Stimulated activated CD4-positive, alpha-beta T cell treated with anti-CD3 and anti-CD28 coated beads, Interleukin-1b, Interleukin-23, amount 100 ng/mL, for 4 hours (primary cell): ENCODE results near the gene IMMT.
A peak's percentile ranks its signal among the peaks of the same experiment; 100 is the strongest.
"Not testable (repeated sequence)": the region's sequence is repeated elsewhere in the genome, so short reads cannot be mapped to it uniquely, and the experiment has no call there.

Experiments used
- DNase-seq, 2 donors: peaks; one replicate each; pipeline ENCODE4 v3.0.0-alpha.2; 2020; ENCODE audit warnings: low read depth in 2 of 2

IMMT gene

DNA sequence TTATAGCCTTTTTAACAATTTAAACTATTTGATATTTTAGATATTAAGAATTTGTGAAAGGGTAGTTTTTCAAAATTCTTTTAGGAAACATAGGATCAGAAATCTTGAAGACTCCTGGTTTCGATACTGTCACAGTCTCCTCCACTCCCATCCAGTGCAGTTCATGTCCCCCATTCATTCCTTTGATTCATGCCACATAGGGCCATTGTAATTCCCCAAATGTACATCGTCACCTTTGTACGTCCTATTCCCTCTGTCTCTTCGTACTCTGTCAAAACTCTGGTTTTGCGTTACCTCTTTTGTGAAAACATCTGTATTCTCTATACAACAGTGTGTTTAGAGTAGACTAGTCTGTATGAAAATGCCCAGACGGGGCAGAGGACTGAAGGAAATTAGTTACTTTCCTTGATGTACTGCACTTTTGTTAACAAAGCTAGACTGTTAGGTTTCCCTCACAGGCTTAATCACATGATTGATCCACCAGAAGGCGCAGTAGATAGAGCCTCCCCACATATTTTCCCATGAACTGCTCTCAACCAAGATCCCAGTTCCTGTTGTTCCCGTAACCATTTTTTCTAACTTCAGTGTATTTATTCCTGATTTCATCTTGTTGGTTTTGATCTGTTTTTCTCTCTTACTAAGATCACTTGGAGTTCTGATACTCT, 6.5 kb upstream of the IMMT start:
- DNase-seq: no peak

DNA sequence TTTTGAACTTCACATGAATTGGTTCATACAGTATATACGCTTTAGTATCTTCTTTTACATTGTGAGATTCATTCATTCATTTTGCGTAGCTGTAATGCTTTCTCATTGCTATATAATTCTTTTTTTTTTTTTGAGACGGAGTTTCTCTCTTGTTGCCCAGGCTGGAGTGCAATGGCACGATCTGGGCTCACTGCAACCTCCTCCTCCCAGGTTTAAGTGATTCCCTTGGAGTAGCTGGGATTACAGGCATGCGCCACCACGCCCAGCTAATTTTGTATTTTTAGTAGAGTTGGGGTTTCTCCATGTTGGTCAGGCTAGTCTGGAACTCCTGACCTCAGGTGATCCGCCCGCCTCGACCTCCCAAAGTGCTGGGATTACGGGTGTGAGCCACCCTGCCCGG, 5.3 kb upstream of the IMMT start:
- not testable (repeated sequence) for DNase-seq

DNA sequence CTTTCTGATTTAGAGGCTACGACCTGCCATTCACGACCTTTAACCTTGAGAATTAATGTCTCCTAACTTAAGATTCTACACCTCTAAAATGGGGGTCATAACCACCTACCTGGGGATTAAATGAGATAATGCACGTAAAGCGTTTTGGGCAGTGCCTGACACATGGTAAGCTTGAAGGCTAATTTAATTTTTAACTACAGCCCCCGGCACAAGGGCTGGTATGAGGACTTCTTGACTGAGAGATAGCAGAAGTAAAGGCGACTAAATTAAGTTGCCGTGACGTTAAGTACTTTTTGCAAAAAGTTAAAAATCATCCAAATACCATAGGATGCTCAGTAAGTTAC, 4.5 kb upstream of the IMMT start:
- no peak for DNase-seq

DNA sequence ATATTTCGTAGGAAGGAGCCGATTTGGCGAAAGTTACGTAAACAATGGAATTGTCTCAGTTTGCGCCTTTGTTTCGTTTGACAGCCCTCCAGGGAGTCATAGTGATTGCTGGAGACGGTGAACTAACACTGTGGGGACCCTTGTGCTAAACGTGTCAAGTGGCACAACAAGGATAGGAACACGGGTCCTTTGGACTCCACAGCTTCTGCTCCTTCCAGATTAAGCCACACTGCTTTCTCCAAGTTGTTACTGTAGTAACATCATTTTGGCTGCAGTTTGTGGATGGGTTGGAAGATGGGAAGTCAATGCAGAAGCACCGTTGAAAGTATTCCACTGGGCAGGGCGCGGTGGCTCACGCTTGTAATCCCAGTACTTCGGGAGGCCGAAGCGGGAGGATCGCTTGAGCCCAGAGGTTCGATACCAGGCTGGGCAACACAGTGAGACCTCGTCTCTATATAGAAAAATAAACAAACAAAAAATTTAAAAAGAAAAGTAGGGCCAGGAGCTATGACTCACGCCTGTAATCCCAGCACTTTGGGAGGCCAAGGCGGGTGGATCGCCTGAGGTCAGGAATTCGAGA, 636 bp upstream of the IMMT start:
- no peak for DNase-seq

DNA sequence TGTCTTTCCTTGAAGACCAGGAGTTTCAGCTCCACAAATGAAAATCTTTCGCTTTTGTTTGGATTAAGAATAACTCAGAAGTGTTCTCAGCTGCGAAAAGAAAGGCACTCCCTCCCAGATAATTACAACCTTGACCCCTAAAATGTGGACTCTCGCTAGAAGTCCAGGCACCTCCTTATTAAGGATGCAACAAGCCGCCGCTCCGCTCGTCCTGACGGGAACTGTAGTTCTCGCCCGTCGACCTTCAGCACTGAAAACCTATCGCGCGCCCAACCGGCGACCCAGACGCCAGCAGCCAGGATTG, 559 bp downstream of the IMMT start:
- DNase-seq: peak in 1 of 2 donors; percentile 83

DNA sequence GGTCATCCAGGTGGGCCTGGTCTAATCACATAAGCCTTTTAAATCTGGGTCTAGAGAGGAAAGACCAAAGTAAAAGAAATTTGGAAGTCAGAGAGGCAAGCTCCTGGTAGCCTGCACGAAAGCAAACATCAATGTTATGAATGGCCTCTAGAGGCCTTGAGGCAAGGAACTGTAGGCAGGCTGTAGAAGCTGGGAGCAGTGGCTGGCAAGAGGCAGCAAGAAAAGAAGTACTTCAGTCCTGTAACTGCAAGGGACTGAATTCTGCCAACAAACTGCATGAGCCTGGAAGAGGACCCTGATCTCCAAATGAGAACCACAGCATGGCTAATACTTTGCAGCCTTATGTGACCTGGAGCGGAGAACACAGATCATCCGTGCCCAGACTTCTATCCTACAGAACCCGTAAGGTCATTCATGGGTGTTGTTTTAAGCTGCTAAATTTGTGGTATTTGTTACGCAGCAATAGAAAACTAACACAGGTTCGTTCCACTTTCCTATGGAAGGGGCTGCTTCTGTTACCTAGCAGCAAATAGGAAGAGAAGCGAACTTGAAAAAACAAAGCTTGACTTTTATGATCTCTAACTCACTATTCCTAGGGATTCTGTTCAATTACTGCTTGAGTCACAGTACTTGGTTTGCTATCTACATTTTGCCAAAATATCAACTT, 1.2 kb downstream of the IMMT start:
- no peak for DNase-seq

DNA sequence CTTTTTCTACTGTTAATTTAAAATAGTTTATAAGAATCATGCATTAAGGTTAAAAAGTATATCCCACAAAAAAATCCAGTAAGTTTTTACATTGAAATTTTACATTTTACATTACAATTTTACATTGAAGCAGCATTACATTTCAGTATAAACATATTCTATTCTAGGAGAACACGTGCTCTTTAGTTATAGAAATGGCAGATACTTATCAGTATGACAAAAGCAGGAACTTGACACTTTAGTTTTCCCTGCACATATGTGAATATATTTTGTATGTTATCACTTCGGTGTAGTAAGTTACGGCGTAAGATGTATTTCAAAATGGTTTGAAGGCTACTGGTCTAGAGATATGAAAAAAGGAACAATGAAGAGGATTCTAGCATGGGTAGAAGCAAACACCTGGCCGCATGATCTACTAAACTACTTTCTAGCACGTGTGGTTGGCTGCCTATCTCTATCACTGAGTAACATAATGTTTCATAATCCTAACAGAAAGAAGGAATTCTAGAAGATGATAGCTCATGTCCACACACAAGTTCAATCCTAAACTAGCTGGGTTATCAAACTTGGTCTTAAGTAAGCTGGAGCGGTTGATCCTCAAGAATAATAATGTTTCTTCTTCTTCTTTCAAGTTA, 5.4 kb downstream of the IMMT start:
- no peak for DNase-seq

DNA sequence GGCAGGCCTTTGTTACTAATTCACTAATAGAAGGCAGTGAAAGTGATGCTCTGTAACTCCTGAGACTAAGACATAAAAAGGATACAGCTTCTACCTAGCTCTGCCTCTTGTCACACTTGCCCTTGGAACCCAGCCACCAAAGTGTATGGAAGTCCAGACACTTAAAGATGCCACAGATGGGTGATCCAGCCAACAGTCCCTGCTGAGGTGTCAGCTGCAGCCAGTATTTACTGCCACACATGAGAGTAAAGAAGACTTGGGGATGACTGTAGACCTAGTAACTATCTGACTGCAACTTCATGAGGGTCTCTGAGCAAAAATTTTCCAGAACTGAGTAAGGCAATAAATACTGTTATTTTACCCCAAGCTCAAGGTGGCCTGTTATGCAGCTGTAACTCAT, 8.8 kb downstream of the IMMT start:
- DNase-seq: no peak

DNA sequence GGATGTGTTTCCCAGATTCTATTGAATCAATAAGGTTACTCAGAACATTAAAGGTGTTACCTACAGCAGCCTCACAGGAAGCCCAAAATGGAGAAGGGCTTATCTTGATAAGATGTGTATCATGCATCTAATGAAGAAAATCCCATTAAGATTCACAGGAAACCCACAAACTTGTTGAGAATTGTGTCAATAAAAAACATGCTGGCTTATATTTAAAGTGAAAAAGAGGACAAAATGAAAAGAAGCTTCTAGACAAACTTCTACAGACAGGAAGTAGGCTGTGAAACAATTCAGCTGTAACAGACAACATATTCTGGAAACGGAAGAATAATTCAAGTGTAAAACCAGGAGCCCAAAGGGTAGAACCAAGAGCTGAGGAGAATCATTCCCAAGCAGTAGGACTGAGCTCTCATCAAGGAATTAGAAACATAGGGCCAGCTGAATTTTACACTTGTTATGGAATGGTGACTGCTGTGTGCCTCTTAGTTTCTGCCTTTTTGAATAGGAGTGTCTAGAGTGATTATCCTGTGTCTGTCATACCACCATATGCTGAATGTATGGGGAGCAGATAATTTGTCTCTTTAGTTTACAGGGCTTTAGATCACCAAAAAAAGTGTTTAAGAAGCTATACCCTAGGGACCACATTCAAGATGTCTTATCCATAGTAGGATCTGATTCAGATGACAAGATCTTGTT, 9.6 kb downstream of the IMMT start:
- DNase-seq: no peak

DNA sequence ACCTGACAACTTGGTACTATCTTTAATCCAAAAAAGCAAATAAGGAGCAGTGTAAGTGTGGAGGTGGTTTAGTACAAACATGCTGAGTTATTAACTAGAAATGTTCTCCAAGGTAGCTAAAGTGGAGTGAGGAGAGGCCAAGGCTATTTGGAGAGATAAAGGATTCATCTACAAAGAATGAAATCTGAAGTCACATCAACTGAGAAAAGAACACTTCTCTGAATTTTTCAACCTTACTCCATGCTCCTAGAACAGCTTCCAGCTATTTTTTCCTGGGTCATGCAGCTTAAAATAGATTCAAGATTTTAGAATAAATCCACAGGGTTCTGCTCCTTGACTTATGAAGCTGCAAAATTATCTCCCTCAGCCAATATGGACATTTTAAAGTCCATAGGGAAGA, 18.7 kb downstream of the IMMT start:
- no peak for DNase-seq

DNA sequence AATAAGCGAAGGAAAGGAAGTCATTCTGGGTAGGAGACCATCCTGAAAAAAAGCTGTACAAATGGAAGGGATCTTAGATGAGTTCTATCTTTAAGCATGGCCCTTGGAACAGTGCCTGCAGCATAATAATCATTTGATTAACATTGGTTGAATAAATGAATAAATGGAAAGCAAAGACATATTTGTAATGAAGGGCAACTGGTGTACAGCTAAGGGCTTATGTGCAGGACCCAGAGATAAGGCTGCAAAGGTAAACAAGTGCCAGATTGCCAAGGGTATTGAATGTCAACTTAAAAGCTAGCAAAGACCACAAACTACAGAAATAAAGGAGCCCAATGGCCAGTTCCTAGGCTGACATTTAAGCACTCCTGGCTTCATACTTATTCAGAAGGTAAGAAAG, 19.4 kb downstream of the IMMT start:
- no peak for DNase-seq

DNA sequence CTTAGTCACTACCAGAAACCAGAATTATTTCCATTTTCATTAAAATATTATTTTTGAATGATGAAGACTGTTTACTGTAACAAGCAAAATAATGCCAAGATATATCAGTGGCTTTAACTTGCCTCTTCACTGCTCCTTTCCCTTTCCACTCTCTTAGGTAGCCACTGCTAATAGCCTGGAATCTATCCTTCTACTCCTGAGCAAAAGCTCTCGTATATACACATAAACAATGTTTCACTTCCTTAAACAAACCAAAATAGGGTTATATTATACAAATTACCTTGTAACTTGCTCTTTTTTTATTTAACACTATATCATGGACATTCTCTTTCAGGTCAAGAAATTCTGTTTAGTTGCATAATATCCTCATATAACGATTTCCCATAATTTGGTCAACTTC, 20.8 kb downstream of the IMMT start:
- DNase-seq: no peak

DNA sequence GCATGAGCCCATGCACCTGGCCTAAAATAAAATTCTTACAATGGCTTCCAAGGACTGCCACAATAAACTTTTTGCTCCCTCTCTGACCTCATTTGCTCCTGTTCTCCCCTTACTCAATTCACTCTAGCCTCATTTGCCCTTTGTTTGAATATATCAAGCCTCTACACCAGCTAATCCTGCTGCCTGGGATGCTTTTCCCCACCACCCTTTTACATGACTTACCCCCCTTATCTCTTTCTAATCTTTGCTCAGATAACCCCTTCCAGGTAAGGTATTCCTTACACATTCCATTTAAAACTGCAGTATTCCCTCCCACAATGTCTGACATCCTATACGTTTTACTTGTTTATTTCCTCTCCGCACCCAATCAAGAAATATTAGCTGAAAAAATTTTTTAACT, 22.7 kb downstream of the IMMT start:
- DNase-seq: no peak

DNA sequence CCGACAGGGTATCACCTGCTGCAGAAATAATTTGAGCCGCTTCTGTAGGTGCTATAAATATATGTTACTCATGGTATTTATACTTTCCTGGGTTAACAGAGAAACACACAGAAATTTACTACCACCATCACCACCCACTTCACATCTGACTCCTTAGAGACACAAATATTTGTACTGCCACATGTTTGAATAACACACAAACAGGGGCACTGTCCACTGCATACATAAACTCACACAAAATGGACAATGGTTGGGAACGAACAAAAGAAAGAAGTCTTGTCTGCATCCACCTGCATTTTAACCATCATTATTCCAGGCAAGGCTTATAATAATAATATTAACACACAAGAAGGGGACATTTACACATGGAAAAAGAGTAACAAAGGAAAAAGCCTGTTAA, 24.0 kb downstream of the IMMT start:
- no peak for DNase-seq

DNA sequence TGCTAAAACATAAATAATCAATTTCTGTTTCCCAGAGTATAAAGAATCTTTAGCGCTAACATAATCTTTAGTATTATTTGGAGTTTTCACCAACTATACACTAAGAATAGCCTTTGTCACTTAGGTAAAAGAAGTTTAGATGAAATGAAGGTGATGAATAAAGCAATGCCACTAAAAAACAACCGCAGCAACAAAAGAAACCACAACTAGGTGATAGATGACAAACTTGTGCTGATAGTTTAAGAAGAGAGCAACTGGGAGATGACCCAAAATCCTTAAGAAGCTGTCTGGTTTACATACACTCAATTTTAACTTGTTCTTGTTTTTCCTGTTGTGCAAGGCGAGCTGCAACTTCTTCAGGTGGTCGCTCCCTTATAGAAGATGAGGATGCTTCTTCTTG, 24.8 kb downstream of the IMMT start:
- no peak for DNase-seq

DNA sequence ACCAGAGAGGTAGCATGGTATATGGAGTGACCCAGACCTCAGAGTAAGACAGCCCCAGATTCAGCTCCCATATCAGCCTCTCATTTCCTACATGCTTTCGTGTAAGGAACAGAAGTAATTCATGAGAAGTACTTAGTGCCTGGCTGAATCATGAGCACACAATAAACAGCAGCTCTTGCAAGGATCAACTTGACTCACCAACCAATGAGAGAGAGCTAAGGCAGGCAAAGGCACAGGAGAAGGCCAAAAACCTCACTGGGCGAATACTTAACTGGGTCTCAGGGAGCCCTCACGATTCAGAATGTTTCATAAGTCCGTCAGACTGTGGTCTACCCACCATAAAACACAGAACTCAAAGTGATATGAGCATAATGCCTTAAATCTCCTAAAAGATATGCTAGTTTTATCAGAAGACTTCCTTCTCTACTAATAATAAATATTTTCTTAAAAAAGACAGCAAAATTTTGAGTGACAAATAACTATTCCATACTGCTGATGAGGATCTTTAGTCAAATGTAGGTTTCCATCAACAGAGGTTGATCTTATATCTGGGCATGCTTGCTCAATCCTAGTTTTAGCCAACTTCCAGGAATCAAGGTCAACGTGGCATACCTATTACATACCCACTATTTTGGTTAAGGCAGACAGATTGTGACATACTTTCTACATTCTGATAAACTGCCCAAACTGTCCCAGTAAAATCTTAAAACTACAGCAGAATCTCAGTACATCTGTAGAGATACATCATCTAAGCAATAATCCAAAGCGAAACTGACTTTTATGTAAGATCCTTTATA, 34.9 kb downstream of the IMMT start:
- no peak for DNase-seq

DNA sequence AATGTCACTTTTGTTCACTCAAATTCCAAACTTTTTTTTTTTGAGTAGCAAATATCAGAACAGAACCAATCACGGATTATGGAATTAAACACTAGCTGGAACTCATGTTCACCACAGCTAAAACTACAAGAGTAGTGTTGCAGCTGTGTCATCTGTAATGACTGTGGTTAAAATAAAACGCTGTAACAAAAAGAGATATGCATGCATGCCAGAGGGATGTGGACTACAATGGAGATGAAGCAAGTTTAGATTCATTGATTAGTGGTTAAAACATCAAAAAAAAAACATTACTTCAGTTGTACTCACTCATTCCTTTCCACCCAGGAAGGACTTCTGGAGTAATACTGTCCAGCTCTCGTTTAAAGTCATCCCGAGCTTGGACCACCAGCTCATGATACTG, 37.0 kb downstream of the IMMT start:
- DNase-seq: no peak

DNA sequence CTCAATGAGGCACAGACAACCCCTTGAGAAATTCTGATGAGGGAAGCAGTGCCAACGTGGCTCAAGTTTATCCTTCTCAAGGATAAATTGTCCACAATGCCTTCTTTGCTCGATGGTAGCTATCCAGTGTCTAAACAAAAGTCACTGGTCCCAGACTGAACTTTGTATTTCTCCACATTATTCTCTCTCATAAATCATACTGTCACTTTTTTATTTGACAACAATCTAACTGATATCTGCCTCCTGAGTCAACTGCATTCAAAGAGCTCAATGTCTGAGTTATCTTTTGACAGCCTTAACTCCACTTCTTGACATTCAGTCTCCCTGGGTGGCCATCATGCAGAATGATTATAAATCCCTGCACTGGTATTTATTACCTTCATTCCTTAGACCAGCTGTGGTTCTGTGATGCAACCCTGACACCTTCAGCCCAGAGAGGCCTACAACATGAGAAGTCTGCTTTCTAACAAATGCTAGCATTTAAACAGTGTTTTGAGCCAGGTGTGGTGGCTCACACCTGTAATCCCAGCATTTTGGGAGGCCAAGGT, 38.2 kb downstream of the IMMT start:
- DNase-seq: no peak

DNA sequence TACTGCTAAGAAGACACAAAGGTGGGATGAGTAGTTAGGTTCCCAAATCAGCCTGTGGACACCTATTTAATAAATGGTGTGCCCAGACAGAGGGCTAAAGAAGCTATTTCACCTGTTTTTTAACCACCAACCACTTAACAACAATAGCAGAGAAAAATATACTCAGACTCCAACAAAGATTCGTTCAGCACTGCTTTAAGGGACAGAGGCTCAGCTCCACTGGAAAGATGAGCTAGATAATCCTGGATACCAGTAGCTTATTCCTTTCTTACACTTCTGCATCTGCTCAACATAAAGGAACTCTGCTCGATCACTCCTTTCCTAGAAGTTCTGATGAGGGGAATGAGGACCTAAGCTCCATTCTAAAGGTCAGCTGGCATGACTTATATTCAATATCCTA, 44.8 kb downstream of the IMMT start:
- no peak for DNase-seq

DNA sequence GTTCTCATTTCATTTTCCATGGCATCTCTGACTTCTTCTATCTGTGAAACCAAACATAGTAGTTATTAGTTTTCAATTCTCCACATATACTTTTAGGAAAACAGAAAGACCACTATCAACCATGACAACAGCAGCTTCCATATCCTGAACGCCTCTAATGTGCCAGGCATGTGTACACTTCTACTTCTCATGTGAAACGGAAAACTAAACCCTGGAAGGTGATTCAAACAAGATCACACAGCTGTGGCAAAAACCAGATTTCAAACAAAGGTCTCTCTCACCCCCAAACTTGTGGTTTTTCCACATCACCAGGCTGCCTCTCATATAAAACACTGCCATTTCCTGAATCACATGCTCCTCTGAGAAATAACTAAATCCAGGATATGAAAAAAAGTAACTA, 47.5 kb downstream of the IMMT start:
- no peak for DNase-seq

DNA sequence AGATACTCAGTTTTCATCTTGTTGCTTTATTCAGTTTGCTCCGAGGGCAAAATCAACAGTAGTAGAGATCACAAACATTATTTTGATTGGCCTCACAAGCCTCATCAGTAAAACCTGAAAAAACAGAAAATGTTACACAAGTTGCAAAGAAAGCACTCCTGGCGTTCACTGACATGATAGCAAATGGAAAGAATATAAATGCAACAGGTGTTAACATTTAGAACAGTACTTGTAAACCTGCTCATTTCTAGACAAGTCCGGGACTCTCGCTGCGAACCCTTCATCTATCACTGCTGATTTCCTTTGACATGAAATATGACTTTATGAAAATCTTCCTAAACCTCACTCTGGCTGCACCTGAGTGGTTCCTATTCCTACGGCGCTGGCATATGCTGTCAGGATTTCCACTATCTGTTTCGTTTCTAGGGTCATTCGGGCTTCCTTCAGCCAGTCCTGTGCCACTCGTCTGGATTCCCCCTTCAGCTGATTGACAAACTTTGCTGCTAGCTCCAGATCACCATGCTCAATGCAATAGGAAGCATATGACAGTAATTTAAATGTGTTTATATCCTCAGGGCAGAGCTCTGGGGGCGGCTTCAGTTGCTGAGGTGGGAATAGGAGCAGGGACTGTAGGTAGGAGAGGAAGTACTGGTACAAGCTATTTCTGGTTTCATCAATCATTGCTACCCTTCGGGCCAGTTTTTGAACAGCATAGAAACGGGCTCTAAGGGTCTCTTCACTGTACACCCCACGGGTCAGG, 51.2 kb downstream of the IMMT start:
- no peak for DNase-seq
